Measurements from ENCODE around the gene CCNY. TPM values are rescaled to one million over a fixed set of nuclear protein-coding genes. Genes with fewer than 3 reads are reported as not detected.

Gene CCNY
- total RNA-seq (2016; rRNA removed; fragmentation: Illumina TruSeq; extraction: Trizol) (54.7 and 63.6 TPM in 2 replicates), polyA plus RNA-seq (2011; rRNA removed) (46.4 and 48.2 TPM in 2 replicates), polyA minus RNA-seq (2011; rRNA and poly(A)+ RNA removed; ENCODE audit: low replicate concordance) (42.9 and 44.3 TPM in 2 replicates), Bru-seq, nascent RNA (percentile 83 among the genes with signal in this experiment), BruChase-seq, experiment 1, labeled RNA remaining after a 6-hour chase (percentile 81 among the genes with signal in this experiment), BruChase-seq, experiment 2, labeled RNA remaining after a 2-hour chase (percentile 84 among the genes with signal in this experiment)
- total RNA-seq (2016; cell fraction: cytosol; rRNA removed; fragmentation: Illumina TruSeq; extraction: Trizol; ENCODE audit: low read depth) = 18.1 and 25.9 TPM in 2 replicates
- total RNA-seq (2016; cell fraction: insoluble cytoplasmic fraction; rRNA removed; fragmentation: Illumina TruSeq; extraction: Trizol) = 53.9 and 58.9 TPM in 2 replicates
- 49.7 and 54.2 TPM in 2 replicates for total RNA-seq (2016; cell fraction: membrane; rRNA removed; fragmentation: Illumina TruSeq; extraction: Trizol)
- total RNA-seq (2016; cell fraction: nucleus; rRNA removed; fragmentation: Illumina TruSeq; extraction: Trizol) = 31.8 and 32.4 TPM in 2 replicates
- 27.7 and 34.1 TPM in 2 replicates for polyA plus RNA-seq (2011; cell fraction: cytosol; rRNA removed)
- 12.4 and 14.5 TPM in 2 replicates for polyA plus RNA-seq (2011; cell fraction: nucleus; rRNA removed)
- 49.5 and 71.9 TPM in 2 replicates for polyA plus RNA-seq (2012)
- polyA plus RNA-seq (2016; cell fraction: cytosol; fragmentation: Illumina TruSeq; extraction: Trizol; ENCODE audit: low read depth) = 25.8 and 27.0 TPM in 2 replicates
- 74.5 and 85.3 TPM in 2 replicates for polyA plus RNA-seq (2016; cell fraction: insoluble cytoplasmic fraction; fragmentation: Illumina TruSeq; extraction: Trizol; ENCODE audit: low read depth)
- 59.1 and 60.1 TPM in 2 replicates for polyA plus RNA-seq (2016; cell fraction: membrane; fragmentation: Illumina TruSeq; extraction: Trizol; ENCODE audit: low read depth)
- polyA plus RNA-seq (2016; cell fraction: nucleus; fragmentation: Illumina TruSeq; extraction: Trizol; ENCODE audit: insufficient read depth, low read depth) = 48.6 and 48.7 TPM in 2 replicates
- 25.1 and 33.3 TPM in 2 replicates for polyA minus RNA-seq (2011; cell fraction: cytosol; rRNA and poly(A)+ RNA removed)
- polyA minus RNA-seq (2011; cell fraction: nucleus; rRNA and poly(A)+ RNA removed) = 27.3 and 40.3 TPM in 2 replicates
- long read RNA-seq, experiment 1, partial matches to known transcripts = 5 of 8 reads
- long read RNA-seq, experiment 1, other reads (novel, unspliced or antisense) = 3 of 8 reads
- long read RNA-seq, experiment 2, transcript CCNY-203 (10 exons, 3,960 nt) = major isoform, 30 of 132 reads
- long read RNA-seq, experiment 2, partial matches to known transcripts = 22 of 132 reads
- long read RNA-seq, experiment 2, other reads (novel, unspliced or antisense) = 80 of 132 reads

DNA sequence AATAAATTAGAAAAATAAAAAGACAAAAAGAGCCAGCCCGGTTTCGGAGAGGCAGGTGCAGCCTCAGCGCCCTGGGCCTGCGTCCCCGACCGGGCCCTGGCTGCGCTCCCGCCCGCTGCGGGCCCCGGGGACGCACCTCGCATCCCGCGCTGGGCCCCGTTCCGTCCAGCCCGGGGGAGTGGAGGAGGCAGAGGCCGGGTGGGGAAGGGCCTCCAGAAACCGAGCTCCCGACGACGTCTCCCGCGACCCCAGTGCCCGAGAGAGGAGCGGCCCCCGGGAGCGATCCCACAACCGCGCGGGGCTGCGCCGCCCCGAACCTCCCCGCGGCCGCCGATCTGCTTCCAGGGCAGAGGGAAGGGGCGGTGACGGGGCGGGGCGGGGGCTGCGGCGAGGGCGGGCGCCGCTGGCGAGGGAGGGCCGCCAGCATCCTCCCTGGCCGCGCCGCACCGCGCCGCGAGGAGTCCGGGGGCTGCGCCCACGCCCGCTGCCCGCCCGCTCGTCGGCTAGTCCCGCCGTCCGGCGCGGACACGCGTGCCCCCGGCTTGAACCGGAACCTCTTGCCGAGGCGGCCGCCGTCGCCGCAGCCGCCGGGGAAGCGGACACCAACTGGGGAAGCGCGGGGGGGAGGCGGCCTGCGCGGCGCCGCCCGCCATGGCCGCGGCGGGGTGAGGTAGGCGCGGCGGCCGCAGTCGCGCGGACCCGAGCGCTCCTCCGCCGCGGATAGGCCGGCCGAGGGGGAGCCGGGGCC, at the start of gene CCNY:
CCNY (plus strand) TSS at position 426 of the 748 bp plus-strand sequence. CDS start 545 bp downstream, outside the sequence.
- Histone ChIP-seq H2AFZ (ENCODE audit: low read length) (no peak within 1 kb of the TSS), H3K36me3 (replicated peaks in 1 of 2; ENCODE audit: control insufficient read depth in 1 of 2, insufficient read depth in 2 of 2, low read length in 2 of 2) (0 out of 5 replicates have a peak, but pooled peaks cover 0 to 2% of the 10 kb centered on the region in 2 experiments), H3K27me3 (ENCODE audit: control insufficient read depth in 1 of 2, insufficient read depth in 2 of 2, low read length in 2 of 2) (no peaks in the 10 kb centered on the region; a peak in 2 of 5 replicates), H3K4me2 (ENCODE audit: low read depth, low read length) (peak within 1 kb of the TSS; percentile 95), H3K4me3 (replicated peaks in 1 of 3; ENCODE audit: insufficient read depth in 1 of 3, low read depth in 2 of 3, low read length in 3 of 3) (peak within 1 kb of the TSS; percentile 95 to 98 (median 98)), H3K27ac (ENCODE audit: extremely low read length, insufficient read depth, low read length) (peak within 1 kb of the TSS; percentile 78), H4K20me1 (ENCODE audit: insufficient read depth, low read length) (peaks cover 43% of the 10 kb centered on the region), H3K9me3 (ENCODE audit: low read length) (no peaks in the 10 kb centered on the region), H3K9ac (ENCODE audit: insufficient read depth, low read depth, low read length) (peak within 1 kb of the TSS; percentile 89), H3K4me1 (ENCODE audit: insufficient read depth, low read length) (peaks cover 69% of the 10 kb centered on the region), H3K79me2 (ENCODE audit: insufficient read depth, low read length) (peaks cover 79% of the 10 kb centered on the region)
- FAIRE-seq = no peak
- no TSS peak for BruUV-seq (replicated peaks)
- in situ Hi-C loops (cut with HindIII; ENCODE audit: extremely low pct_ligation_motif_present, low pct_unique_long_range_greater_than_20kb) = no loop called here
- ATAC-seq = peak; percentile 87
- POLR2A ChIA-PET = no interaction called here
- intact Hi-C loops (cut with micrococcal nuclease; ENCODE audit: unreplicated experiment) = loop anchor here (5.0 to 10.0 kb wide), 3 partner anchors 76 to 111 kb away; no protein-coding TSS in a partner anchor
- CTCF ChIA-PET (ENCODE audit: low intra/inter-chr PET ratio, low total read pairs) = no interaction called here
- DNase-seq (ENCODE audit: low spot score) = peak; percentile 42
- WGBS (ENCODE audit: low lambda C conversion rate) = 3% methylated on average over 14 of the region's 109 CpGs
- TF ChIP-seq KAT7 (CRISPR knock-in tag; IDR thresholded peaks at IDR 0.05; ENCODE audit: borderline replicate concordance) (peak; percentile 55; the same call in 1 of the 2 replicates), ZNF709 (CRISPR knock-in tag; IDR thresholded peaks at IDR 0.05) (peak; percentile 75), FOXP1 (IDR thresholded peaks at IDR 0.05) (no peak), FOXP1 (CRISPR knock-in tag; IDR thresholded peaks at IDR 0.05) (no peak), POLR2AphosphoS5 (IDR thresholded peaks at IDR 0.05; ENCODE audit: low read depth, low read length) (peak; percentile 65), ZNF605 (CRISPR knock-in tag; IDR thresholded peaks at IDR 0.05) (no peak), NKX3-1 (CRISPR knock-in tag; IDR thresholded peaks at IDR 0.05) (0 out of 2 replicates have a peak, but pooled peaks have one; percentile 37), ZIK1 (CRISPR knock-in tag; IDR thresholded peaks at IDR 0.05; ENCODE audit: borderline replicate concordance, low read depth) (peak; percentile 72; the same call in 1 of the 2 replicates), RBM39 (IDR thresholded peaks at IDR 0.05; ENCODE audit: low read depth, low read length, poor library complexity, severe bottlenecking) (peak; percentile 68)
- TF ChIP-seq, protein P1, sequence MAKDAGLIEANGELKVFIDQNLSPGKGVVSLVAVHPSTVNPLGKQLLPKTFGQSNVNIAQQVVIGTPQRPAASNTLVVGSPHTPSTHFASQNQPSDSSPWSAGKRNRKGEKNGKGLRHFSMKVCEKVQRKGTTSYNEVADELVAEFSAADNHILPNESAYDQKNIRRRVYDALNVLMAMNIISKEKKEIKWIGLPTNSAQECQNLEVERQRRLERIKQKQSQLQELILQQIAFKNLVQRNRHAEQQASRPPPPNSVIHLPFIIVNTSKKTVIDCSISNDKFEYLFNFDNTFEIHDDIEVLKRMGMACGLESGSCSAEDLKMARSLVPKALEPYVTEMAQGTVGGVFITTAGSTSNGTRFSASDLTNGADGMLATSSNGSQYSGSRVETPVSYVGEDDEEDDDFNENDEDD (CRISPR knock-in tag; IDR thresholded peaks at IDR 0.05; ENCODE audit: borderline replicate concordance) = 0 out of 2 replicates have a peak, but pooled peaks have one; percentile 20
- TF ChIP-seq, protein P2, sequence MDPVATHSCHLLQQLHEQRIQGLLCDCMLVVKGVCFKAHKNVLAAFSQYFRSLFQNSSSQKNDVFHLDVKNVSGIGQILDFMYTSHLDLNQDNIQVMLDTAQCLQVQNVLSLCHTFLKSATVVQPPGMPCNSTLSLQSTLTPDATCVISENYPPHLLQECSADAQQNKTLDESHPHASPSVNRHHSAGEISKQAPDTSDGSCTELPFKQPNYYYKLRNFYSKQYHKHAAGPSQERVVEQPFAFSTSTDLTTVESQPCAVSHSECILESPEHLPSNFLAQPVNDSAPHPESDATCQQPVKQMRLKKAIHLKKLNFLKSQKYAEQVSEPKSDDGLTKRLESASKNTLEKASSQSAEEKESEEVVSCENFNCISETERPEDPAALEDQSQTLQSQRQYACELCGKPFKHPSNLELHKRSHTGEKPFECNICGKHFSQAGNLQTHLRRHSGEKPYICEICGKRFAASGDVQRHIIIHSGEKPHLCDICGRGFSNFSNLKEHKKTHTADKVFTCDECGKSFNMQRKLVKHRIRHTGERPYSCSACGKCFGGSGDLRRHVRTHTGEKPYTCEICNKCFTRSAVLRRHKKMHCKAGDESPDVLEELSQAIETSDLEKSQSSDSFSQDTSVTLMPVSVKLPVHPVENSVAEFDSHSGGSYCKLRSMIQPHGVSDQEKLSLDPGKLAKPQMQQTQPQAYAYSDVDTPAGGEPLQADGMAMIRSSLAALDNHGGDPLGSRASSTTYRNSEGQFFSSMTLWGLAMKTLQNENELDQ (CRISPR knock-in tag; IDR thresholded peaks at IDR 0.05; ENCODE audit: borderline replicate concordance) = no peak
- TF ChIP-seq, protein P3, sequence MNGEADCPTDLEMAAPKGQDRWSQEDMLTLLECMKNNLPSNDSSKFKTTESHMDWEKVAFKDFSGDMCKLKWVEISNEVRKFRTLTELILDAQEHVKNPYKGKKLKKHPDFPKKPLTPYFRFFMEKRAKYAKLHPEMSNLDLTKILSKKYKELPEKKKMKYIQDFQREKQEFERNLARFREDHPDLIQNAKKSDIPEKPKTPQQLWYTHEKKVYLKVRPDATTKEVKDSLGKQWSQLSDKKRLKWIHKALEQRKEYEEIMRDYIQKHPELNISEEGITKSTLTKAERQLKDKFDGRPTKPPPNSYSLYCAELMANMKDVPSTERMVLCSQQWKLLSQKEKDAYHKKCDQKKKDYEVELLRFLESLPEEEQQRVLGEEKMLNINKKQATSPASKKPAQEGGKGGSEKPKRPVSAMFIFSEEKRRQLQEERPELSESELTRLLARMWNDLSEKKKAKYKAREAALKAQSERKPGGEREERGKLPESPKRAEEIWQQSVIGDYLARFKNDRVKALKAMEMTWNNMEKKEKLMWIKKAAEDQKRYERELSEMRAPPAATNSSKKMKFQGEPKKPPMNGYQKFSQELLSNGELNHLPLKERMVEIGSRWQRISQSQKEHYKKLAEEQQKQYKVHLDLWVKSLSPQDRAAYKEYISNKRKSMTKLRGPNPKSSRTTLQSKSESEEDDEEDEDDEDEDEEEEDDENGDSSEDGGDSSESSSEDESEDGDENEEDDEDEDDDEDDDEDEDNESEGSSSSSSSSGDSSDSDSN (CRISPR knock-in tag; IDR thresholded peaks at IDR 0.05) = peak; percentile 55; the same call in 1 of the 2 replicates

Data from HepG2 (cell line).